GM12801 (cell line): Measurements from ENCODE around the gene CCDC170.

Source experiments
- CTCF ChIP-seq: IDR thresholded peaks from one replicate; pipeline ENCODE4 v1.5.1; 2011; ENCODE audit warnings: control low read depth; ENCODE audit not compliant: insufficient read length; ENCODE audit errors: extremely low read depth

CCDC170 gene

GRCh38 chr6:151664390-151664789 lies 170.6 kb downstream of the CCDC170 start:
- no peak for TF ChIP-seq CTCF

- no peak for TF ChIP-seq CTCF
Observed at GRCh38 chr6:151665329-151665728, 171.5 kb downstream of the CCDC170 start.

GRCh38 chr6:151666526-151666925 lies 172.7 kb downstream of the CCDC170 start:
- TF ChIP-seq CTCF = no peak

GRCh38 chr6:151669208-151669560 lies 175.4 kb downstream of the CCDC170 start:
- TF ChIP-seq CTCF = no peak

- no peak for TF ChIP-seq CTCF
Observed at GRCh38 chr6:151670116-151670515, 176.3 kb downstream of the CCDC170 start.
